Keratinocyte (primary cell): ENCODE data around the gene ZBTB46. TPM values are rescaled to one million over a fixed set of nuclear protein-coding genes. Genes with fewer than 3 reads are reported as not detected.

Source experiments
- DNase-seq: peaks from one replicate; pipeline ENCODE4 v3.0.0-alpha.2; 2011; ENCODE audit warnings: low read depth, missing footprints, low spot score
- FAIRE-seq: peaks from 2 replicates; lab custom pipeline; 2011; peaks lifted over from hg19 to GRCh38; lab: Jason Lieb, UNC
- H2AFZ ChIP-seq: 2 replicates; pipeline ENCODE4 v1.6.0; 2012; ENCODE audit warnings: low read length, control low read depth, inconsistent platforms; ENCODE audit not compliant: control insufficient read depth
- H3K27ac ChIP-seq: 2 replicates; pipeline ENCODE4 v1.5.1; 2011; ENCODE audit warnings: low read length; ENCODE audit not compliant: control insufficient read depth, insufficient read depth
- H3K27me3 ChIP-seq: 3 replicates; pipeline ENCODE4 v1.6.0; 2011; ENCODE audit warnings: low read length; ENCODE audit not compliant: control insufficient read depth, insufficient read depth; ENCODE audit errors: extremely low read depth
- H3K36me3 ChIP-seq, 2 experiments: 2 replicates in 1 of 2; 3 replicates in 1 of 2; pipeline ENCODE4 v1.5.1; 2011; ENCODE audit warnings: low read length in 2 of 2, mild to moderate bottlenecking in 1 of 2; ENCODE audit not compliant: control insufficient read depth in 2 of 2, insufficient read depth in 2 of 2; ENCODE audit errors: extremely low read depth in 1 of 2
- H3K4me1 ChIP-seq: 3 replicates; pipeline ENCODE4 v1.5.1; 2011; ENCODE audit warnings: low read length; ENCODE audit not compliant: control insufficient read depth, insufficient read depth; ENCODE audit errors: extremely low read depth
- H3K4me2 ChIP-seq: 3 replicates; pipeline ENCODE4 v1.6.0; 2011; ENCODE audit warnings: low read depth, low read length; ENCODE audit not compliant: control insufficient read depth, insufficient read depth; ENCODE audit errors: extremely low read depth
- H3K4me3 ChIP-seq, 3 experiments: fragments of 200-600 bp in 1 of 3; sonication (generic) in 1 of 3; 2 replicates in 2 of 3; 3 replicates in 1 of 3; pipeline ENCODE4 v1.5.1; 2011 to 2016; ENCODE audit warnings: low read length in 3 of 3, mild to moderate bottlenecking in 3 of 3, control low read depth in 2 of 3, inconsistent platforms in 1 of 3, low read depth in 1 of 3, mixed read lengths in 1 of 3, mixed run types in 1 of 3, moderate library complexity in 1 of 3; ENCODE audit not compliant: control insufficient read depth in 2 of 3, insufficient read depth in 2 of 3; ENCODE audit errors: extremely low read depth in 1 of 3
- H3K79me2 ChIP-seq: 2 replicates; pipeline ENCODE4 v1.6.0; 2012; ENCODE audit warnings: low read length; ENCODE audit not compliant: control insufficient read depth, insufficient read depth
- H3K9ac ChIP-seq: 3 replicates; pipeline ENCODE4 v1.6.0; 2011; ENCODE audit warnings: low read length; ENCODE audit not compliant: control insufficient read depth, insufficient read depth; ENCODE audit errors: extremely low read depth
- H3K9me1 ChIP-seq: 3 replicates; pipeline ENCODE4 v1.6.0; 2011; ENCODE audit warnings: low read length; ENCODE audit not compliant: control insufficient read depth, insufficient read depth; ENCODE audit errors: extremely low read depth
- H3K9me3 ChIP-seq: 2 replicates; pipeline ENCODE4 v1.5.1; 2012; ENCODE audit warnings: low read depth, low read length; ENCODE audit not compliant: control insufficient read depth
- H4K20me1 ChIP-seq: 3 replicates; pipeline ENCODE4 v1.6.0; 2011; ENCODE audit warnings: low read length; ENCODE audit not compliant: control insufficient read depth, insufficient read depth; ENCODE audit errors: extremely low read depth
- EZH2 ChIP-seq: IDR thresholded peaks from one replicate; pipeline ENCODE4 v1.6.1; 2012; ENCODE audit warnings: inconsistent platforms, mild to moderate bottlenecking, low read length, moderate library complexity
- dilution Hi-C: fragments of 300-500 bp; cut with MboI; formaldehyde crosslinking; loops from one replicate; pipeline ENCODE4 v1.7.0; 2020; ENCODE audit warnings: low sequenced_read_pairs; ENCODE audit not compliant: extremely low pct_ligation_motif_present
- polyA plus RNA-seq, 5 experiments: library from polyadenylated mRNA; depleted of rRNA in 3 of 5; stranded (reverse) in 3 of 5; stranded (forward) in 1 of 5; unstranded in 1 of 5; fragments of >200 nt; gene quantifications; 1 replicate in 1 of 5; 2 replicates in 3 of 5; 3 replicates in 1 of 5; pipeline versions ENCODE4 v1.2.1 to v1.2.3, GENCODE V29; 2011 to 2012; ENCODE audit warnings: missing spikeins in 2 of 5, low read depth in 1 of 5, low replicate concordance in 1 of 5
- TF ChIP-seq, protein P1 (sequence below), 3 experiments: IDR thresholded peaks in 1 of 3; conservative IDR thresholded peaks in 1 of 3; optimal IDR thresholded peaks in 1 of 3; 2 replicates in 2 of 3; 3 replicates in 1 of 3; pipeline versions ENCODE3 to v1.5.1; 2011; ENCODE audit warnings: low read length in 3 of 3, mild to moderate bottlenecking in 3 of 3, moderate library complexity in 2 of 3, control low read depth in 1 of 3, inconsistent platforms in 1 of 3; ENCODE audit not compliant: insufficient read depth in 2 of 3; ENCODE audit errors: extremely low read depth in 1 of 3

The ZBTB46 gene
- polyA plus RNA-seq, 1 donor (not counting 4 experiments of a cell fraction or from before 2014, with no cell fraction given), result 0.12 TPM

DNA sequence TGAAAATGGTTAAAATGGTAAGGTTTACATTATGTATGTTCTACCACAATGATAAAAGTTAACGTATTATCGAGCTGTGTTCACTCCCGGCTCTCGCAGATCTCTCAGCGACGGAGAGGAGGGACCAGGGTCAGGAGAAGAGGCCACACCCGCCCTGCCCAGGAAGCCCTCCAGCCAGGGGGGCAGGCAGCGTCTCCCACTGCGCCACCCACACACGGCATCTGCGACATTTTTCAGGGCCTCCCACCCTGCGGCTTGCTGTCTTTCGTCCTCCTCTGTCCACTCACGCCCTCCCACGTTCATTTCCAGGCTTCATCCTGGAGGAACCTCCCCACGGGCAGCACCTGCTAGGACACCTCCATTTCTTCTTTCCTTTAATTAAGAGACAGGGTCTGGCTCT is 43.3 kb downstream of the ZBTB46 start:
- no peaks in the 10 kb centered on the region for H3K9me3 ChIP-seq
- no peaks in the 10 kb centered on the region for H3K36me3 ChIP-seq
- H3K4me1 ChIP-seq, result no peaks in the 10 kb centered on the region
- no peaks in the 10 kb centered on the region for H3K27me3 ChIP-seq
- no peak overlapping the region for H3K4me3 ChIP-seq
- H3K9ac ChIP-seq, result no peak overlapping the region
- no peak overlapping the region for H2AFZ ChIP-seq
- H3K79me2 ChIP-seq, result no peaks in the 10 kb centered on the region
- no peak overlapping the region for H3K4me2 ChIP-seq
- DNase-seq (no peak), FAIRE-seq (no peak)
- H3K9me1 ChIP-seq, result no peaks in the 10 kb centered on the region
- TF ChIP-seq EZH2, result no peak
- TF ChIP-seq, protein P1, sequence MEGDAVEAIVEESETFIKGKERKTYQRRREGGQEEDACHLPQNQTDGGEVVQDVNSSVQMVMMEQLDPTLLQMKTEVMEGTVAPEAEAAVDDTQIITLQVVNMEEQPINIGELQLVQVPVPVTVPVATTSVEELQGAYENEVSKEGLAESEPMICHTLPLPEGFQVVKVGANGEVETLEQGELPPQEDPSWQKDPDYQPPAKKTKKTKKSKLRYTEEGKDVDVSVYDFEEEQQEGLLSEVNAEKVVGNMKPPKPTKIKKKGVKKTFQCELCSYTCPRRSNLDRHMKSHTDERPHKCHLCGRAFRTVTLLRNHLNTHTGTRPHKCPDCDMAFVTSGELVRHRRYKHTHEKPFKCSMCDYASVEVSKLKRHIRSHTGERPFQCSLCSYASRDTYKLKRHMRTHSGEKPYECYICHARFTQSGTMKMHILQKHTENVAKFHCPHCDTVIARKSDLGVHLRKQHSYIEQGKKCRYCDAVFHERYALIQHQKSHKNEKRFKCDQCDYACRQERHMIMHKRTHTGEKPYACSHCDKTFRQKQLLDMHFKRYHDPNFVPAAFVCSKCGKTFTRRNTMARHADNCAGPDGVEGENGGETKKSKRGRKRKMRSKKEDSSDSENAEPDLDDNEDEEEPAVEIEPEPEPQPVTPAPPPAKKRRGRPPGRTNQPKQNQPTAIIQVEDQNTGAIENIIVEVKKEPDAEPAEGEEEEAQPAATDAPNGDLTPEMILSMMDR (optimal IDR thresholded peaks at IDR 0.05 in 1 of 3, IDR thresholded peaks at IDR 0.05 in 1 of 3, conservative IDR thresholded peaks at IDR 0.05 in 1 of 3; ENCODE audit: extremely low read depth in 1 of 3, insufficient read depth in 2 of 3, low read length in 3 of 3), result no peak
- dilution Hi-C loops, result no loop called here
- H3K27ac ChIP-seq, result no peak overlapping the region
- H4K20me1 ChIP-seq, result no peaks in the 10 kb centered on the region

DNA sequence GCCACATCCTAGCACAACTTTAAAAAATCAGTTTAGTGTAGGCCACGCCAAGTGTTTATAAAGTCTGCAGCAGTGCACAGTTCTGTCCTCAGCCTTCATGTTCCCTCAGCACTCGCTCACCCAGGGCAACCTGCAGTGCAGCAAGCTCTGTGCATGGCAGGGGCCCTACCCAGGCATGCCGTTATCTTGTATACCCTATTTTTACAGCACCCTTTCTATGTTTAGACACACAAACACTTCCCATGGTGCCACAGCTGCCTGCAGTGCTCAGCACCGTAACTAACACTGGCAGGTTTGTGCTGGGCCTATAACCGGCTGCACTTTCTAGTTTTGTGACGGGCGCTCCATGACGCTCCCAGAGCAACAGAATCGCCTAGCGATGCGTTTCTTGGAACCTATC is 43.8 kb downstream of the ZBTB46 start:
- Histone ChIP-seq H3K4me3 (no peak overlapping the region), H3K27me3 (no peaks in the 10 kb centered on the region), H3K27ac (no peak overlapping the region), H3K4me1 (no peaks in the 10 kb centered on the region), H2AFZ (no peak overlapping the region), H3K9me3 (no peaks in the 10 kb centered on the region), H3K36me3 (no peaks in the 10 kb centered on the region), H3K9ac (no peak overlapping the region), H3K79me2 (no peaks in the 10 kb centered on the region), H4K20me1 (no peaks in the 10 kb centered on the region), H3K9me1 (no peaks in the 10 kb centered on the region), H3K4me2 (no peak overlapping the region)
- dilution Hi-C loops, result no loop called here
- FAIRE-seq (no peak), DNase-seq (no peak)
- TF ChIP-seq, protein P1 (optimal IDR thresholded peaks at IDR 0.05 in 1 of 3, IDR thresholded peaks at IDR 0.05 in 1 of 3, conservative IDR thresholded peaks at IDR 0.05 in 1 of 3; ENCODE audit: extremely low read depth in 1 of 3, insufficient read depth in 2 of 3, low read length in 3 of 3), result no peak
- no peak for TF ChIP-seq EZH2
